ENCODE results near the gene TBC1D32. TPM values are rescaled to one million over a fixed set of nuclear protein-coding genes. Genes with fewer than 3 reads are reported as not detected.
A peak's percentile ranks its signal among the peaks of the same experiment; 100 is the strongest.

The TBC1D32 gene
- total and polyA plus RNA-seq, 8 donors = 6.6 to 22.2 (median 15.9) TPM

- no peak for TF ChIP-seq CTCF (IDR thresholded peaks at IDR 0.05)
- H3K27me3 ChIP-seq = no peaks in the 10 kb centered on the region
- peak; percentile 31 for ATAC-seq
- no peak for DNase-seq
- no peaks in the 10 kb centered on the region for H3K4me1 ChIP-seq
- H3K9me3 ChIP-seq = peaks cover 0 to 2% of the 10 kb centered on the region in 2 donors
- intact Hi-C loops (cut with DNase I) = no loop called here
- no peak overlapping the region for H3K27ac ChIP-seq
- H3K4me3 ChIP-seq = no peak overlapping the region
- H3K36me3 ChIP-seq = no peaks in the 10 kb centered on the region
Observed at GRCh38 chr6:121285041-121285440, 49.2 kb downstream of the TBC1D32 start.

- TF ChIP-seq CTCF (IDR thresholded peaks at IDR 0.05) = no peak
- intact Hi-C loops (cut with DNase I) = no loop called here
- H3K4me1 ChIP-seq = no peaks in the 10 kb centered on the region
- ATAC-seq (no peak), DNase-seq (no peak)
- no peaks in the 10 kb centered on the region for H3K36me3 ChIP-seq
- H3K27ac ChIP-seq = no peak overlapping the region
- H3K27me3 ChIP-seq = no peaks in the 10 kb centered on the region
- no peak overlapping the region for H3K4me3 ChIP-seq
- H3K9me3 ChIP-seq = peaks cover 0 to 5% of the 10 kb centered on the region in 2 donors
Observed at GRCh38 chr6:121274666-121275295, 59.5 kb downstream of the TBC1D32 start.

GRCh38 chr6:121263742-121264141 lies 70.5 kb downstream of the TBC1D32 start:
- intact Hi-C loops (cut with DNase I) = no loop called here
- peaks cover 0 to 18% of the 10 kb centered on the region in 2 donors for H3K36me3 ChIP-seq

GRCh38 chr6:121260651-121261102 lies 73.6 kb downstream of the TBC1D32 start:
- Histone ChIP-seq H3K36me3 (peaks cover 0 to 6% of the 10 kb centered on the region in 2 donors), H3K9me3 (peaks cover 0 to 37% of the 10 kb centered on the region in 2 donors), H3K4me3 (no peak overlapping the region), H3K4me1 (no peaks in the 10 kb centered on the region), H3K27ac (no peak overlapping the region), H3K27me3 (no peaks in the 10 kb centered on the region)
- no peak for TF ChIP-seq CTCF (IDR thresholded peaks at IDR 0.05)
- intact Hi-C loops (cut with DNase I) = no loop called here
- ATAC-seq (no peak), DNase-seq (peak in 1 of 4 donors; percentile 31)

More at GRCh38 chr6:121263742-121264141, 70.5 kb downstream of the TBC1D32 start:
- Histone ChIP-seq H3K4me1 (no peaks in the 10 kb centered on the region), H3K4me3 (no peak overlapping the region), H3K27me3 (no peaks in the 10 kb centered on the region), H3K27ac (no peak overlapping the region), H3K9me3 (peaks cover 0 to 57% of the 10 kb centered on the region in 2 donors)
- ATAC-seq = no peak
- no peak for TF ChIP-seq CTCF (IDR thresholded peaks at IDR 0.05)
- no peak for DNase-seq

GRCh38 chr6:121247386-121247785 lies 86.9 kb downstream of the TBC1D32 start:
- Histone ChIP-seq H3K4me3 (no peak overlapping the region), H3K36me3 (peaks cover 0 to 3% of the 10 kb centered on the region in 2 donors), H3K9me3 (peaks cover 0 to 45% of the 10 kb centered on the region in 2 donors), H3K27ac (no peak overlapping the region), H3K27me3 (no peaks in the 10 kb centered on the region), H3K4me1 (no peaks in the 10 kb centered on the region)
- ATAC-seq (no peak), DNase-seq (no peak)
- TF ChIP-seq CTCF (IDR thresholded peaks at IDR 0.05) = no peak
- intact Hi-C loops (cut with DNase I) = no loop called here
